Activated CD8-positive, alpha-beta memory T cell treated with anti-CD3 and anti-CD28 coated beads for 4 hours (primary cell): Measurements from ENCODE around the gene JAKMIP1.

Experiments used
- DNase-seq, 2 donors: peaks; one replicate each; pipeline ENCODE4 v3.0.0-alpha.2; 2020; ENCODE audit warnings: low read depth in 2 of 2

The JAKMIP1 gene

DNA sequence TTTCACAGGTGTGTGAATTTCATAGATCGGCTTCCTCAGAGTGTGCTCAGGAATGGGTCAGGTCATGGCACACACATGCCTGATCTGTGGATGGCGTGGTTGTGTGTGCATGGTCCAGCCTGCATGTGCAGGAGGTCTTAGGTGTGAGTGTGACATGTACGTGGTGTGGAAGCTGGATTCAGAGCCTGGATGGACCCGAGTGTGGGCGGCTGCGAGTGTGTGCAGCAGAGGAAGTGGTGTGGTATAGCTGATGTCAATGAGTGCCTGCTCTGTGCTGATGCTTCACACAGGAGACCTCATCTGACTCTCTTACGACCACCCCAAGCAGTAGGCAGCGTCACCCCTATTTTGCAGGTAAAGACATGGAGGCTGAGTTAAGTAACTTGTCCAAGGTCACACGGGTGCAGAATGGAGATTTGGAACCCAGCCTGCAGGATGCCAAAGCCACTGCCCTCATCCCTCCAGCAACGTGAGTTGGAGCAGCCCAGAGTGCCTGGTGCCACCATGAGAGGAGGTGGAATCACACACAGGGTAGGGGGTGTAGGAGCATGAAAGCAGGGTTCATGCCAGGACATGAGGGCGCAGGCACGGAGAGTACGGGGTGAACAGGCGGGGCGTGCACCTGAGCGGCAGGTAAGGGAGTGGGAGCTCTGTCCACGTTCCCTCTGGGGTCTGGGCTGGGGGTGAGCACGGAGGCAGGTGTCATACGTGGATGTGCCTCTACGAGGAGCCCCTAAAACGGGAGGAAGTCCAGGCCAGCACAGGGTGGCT is 157.9 kb downstream of the JAKMIP1 start:
- no peak for DNase-seq

DNA sequence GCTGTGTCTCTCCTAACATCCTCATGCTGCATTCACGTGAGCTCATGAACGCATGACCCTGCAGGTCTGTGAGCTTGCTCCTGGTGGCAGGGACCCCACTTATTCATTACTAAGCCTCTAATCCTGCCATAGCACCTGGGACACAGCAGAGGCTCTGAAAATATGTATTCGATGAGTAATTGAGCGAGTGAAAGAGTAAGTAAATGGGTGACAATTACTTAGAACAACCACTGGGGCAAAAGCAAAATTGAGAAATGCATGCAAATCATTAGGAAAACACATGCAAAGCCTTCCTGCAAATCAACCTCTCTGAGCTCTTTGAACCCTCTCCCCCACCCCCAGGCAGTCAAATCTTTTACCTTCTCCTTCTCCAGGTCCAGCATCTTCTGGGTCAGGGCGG is 158.5 kb downstream of the JAKMIP1 start:
- no peak for DNase-seq

DNA sequence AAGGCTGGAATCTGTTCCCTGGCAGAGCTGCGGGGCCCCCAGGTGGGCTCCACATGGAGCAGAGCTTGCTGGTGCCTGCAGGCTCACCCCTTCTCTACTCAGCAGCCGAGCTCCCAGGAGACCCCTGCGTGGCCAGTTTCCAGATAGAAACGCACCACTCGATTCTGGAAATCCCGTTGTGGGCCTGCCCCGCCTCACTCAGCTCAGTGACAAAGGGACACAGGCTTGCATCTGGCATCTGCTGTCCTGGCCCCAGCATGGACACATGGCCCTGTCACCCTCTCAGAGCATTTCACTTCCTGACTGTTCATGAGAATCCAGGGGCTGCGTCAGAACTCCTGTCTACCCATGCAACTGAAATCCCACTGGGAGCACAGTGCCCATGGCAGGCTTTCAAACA is 161.6 kb downstream of the JAKMIP1 start:
- DNase-seq = no peak

DNA sequence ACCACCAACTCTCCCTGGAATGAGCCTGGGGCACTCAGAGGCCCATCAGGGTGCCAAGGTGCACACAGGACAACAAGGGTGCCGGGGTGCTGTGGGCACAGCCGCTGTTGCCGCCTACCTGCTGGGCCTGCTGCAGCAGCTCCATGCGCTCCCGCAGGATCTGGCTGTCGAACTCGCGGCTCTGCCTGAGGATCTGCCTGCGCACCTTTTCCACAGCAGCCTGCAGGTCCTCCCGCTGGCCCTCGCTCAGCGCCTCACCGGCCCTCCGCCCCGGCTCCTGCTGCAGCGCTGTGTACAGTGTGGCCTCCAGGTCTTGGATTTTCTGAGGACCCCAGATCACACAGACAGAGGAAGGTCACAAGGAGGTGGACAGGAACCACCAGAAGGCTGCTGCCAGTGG is 164.6 kb downstream of the JAKMIP1 start:
- DNase-seq = no peak

DNA sequence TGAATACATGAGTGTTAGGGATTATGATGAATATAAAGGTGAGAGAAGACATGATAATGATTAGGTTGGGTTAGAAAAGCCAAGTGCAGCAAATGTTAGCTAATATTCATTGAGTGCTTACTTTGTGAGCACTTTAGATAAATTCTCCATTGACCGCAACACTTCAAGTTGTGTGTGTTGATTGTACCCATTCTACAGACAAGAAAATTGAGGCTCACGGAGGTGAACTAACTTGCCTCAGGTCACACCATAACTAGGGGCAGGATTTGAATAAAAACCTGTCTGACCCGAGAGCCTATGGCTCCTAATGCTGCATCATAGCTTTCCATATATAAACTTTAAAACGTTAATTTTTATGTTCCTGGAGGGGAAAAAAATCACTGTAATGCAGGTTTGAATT is 167.0 kb downstream of the JAKMIP1 start:
- no peak for DNase-seq

DNA sequence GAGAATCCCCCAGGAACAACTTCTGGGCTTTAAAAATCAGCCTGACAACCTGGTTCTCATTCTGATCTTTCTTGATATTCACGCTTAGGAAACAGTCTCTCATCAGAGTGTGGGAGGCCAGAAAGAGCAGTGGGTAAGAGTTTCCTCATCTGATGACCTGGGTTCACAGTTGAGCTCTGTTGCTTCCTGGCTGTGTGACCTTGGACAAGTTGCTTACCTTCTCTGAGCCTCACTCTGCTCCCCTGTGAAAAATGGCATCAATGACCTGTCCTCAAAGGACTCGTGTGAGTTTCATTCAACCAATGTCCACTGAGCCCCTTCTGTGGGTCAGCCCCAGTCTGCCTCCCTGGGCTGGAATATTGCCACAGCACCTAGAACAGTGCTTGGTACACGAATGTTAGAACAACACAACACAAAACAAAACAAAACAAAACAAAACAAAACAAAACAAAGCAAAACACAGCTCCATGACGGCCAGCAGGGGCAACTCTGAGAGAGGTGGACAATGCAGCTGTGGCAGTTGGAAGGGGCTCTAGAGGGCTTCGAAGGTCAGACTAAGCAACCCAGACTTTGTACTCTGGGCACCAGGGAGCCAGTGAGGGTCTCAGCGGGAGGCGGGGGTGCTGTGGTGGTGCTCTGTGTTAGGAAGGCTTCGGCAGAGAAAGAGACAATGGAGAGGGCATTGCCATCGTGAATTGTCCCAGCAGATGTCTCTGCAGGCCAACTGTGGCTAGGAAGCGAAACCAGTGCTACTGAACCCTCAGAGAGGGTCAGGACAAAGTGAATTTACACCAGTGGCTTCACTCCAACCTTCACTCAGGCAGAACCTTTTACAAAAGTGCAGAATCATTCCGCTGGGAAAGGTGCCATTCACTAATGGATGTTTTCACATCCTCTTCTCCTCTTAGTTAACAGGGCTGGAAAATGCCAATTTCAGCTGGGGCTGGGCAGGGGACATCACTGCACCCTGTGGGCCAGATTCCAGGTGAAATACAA is 167.8 kb downstream of the JAKMIP1 start:
- DNase-seq = no peak

DNA sequence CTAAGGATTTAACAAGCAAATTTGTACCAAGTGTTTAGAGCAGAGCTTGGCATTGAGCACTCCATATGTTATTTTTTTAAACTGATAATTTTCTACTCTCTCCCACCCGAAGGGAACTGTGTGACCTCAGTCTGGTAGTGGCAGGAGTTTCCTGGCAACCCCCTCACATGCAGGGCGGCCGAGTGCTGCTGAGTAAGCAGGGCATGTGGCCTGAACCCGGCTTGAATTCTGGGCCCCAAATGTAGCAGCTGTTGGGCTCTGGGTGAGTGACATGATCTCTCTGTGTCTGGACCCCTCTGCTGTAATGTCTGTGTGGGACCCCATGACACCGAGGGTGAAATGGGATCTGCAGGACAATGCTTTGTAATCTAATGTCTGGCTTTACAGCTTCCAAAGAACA is 168.5 kb downstream of the JAKMIP1 start:
- DNase-seq = no peak

DNA sequence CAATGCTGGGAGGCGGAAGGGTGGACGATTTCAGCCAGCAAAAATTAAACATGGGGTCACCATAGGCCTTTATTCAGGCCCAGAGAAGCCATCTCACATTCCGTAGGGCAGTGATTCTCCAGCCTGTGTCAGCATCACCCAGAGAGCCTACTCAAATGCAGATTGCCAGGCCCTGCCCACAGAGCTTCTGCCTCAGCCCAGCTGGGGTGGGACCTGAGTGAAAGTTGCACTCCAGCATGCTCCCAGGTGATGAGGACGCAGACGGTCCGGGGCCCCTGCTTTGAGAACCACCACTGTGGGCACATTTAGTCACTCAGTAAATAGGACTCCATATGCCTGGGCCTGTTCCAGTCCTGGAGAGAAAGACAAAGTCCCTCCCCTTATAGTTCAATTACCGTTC is 169.7 kb downstream of the JAKMIP1 start:
- no peak for DNase-seq

DNA sequence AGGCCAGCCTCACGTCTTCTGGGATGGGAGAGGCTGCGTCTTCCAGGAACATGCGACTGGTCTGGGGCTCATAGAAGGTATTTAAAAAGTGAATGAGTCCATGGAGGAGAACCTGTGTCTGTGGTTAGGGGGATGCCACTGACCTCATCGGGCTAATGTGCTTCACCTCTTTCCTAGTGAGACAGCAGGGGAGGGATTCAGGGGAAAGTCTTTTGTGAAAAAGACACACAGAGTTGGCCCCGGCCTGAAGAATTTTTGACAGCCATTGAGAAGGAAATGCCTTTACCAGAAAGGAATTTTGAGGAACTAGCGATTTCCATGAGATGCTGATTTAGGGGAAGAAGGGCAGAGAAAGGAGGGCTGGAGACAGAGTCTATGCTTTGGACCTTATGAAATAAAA is 171.1 kb downstream of the JAKMIP1 start:
- no peak for DNase-seq

DNA sequence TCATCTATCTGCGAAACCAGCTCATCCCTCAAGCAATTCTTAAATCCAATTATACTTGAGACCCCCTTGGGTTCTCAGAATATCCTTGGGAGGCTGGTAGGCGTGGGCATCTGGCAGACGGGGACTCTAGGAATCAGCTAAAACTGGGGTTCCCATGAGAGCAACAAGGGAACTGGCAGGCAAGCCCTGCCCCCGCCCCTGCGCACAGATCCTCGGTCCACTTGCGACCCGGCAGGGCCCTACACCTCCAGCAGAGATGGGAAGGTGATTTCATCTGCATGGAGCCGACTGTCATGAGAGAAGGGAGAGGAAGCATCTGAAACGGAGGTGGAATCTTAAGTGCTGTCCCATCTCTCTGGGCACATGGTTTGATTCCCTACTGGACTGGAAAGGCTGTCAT is 172.2 kb downstream of the JAKMIP1 start:
- no peak for DNase-seq

DNA sequence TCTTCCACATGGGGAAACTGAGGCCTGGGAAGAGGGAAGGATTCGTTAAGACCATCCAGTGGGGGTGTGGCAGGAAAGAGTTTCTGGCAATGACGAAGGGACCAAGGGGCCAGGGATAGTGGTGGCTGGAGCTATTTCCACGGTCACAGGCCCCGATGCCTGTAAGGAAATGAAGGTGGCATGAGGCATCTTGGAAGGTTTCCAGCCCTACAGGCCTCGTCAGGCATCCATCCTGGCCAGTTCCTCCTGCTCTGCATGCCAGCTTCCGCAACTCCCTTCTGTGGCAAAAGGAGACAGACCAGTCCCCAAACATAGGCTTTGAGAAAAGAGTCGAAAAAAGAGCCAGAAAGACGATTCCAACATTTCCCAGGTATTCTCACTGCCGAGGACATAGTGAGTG is 173.0 kb downstream of the JAKMIP1 start:
- no peak for DNase-seq

DNA sequence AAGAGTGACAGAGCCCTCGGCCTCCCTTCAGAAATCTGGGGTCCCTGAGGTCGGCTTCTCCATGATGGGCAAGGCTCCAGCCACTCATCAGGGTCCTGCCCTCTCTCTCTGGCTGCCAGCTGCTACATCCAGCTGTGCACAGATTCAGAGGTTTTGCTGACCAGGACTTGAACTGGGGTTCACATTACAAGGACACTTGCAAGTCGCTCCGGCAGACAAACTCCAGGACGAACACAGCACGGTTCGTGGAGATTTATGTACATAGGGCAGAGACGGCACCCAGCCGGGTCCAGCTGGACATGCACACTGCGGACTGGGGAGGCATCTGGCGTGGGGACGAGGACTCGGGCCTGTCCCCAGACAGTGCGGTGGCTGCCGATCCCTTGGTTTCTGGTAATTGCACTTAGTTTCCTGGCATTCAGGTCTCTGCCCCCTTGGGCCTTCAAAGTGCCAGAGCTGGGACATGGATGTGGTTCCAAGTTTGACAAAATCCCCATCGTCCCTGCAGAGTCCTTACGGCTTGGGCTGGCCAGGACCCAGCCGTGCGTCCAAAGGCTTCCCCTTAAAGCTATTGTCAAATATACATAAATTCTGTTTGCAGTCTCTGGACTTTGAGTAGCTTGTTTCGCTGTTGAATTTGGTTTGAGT is 175.9 kb downstream of the JAKMIP1 start:
- DNase-seq = no peak

DNA sequence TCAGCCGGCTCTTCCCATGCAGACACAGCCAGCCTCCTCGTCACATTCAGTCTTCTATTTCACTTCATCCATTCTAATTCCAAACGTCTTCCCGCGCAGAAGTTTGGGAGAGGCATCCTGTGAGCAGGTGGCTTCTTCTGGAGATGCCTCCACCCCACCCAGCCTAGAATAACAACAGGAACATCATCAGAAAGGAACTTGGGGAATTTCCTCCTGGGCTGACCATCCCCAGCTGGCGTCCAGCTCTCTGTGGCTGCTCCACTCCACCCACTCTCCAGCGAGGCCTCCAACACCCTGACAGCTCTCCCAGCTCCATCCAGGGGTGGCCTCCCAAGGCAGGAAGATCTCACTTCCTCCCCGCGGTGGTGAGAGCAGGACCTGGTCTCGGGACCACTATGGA is 176.6 kb downstream of the JAKMIP1 start:
- DNase-seq = no peak

DNA sequence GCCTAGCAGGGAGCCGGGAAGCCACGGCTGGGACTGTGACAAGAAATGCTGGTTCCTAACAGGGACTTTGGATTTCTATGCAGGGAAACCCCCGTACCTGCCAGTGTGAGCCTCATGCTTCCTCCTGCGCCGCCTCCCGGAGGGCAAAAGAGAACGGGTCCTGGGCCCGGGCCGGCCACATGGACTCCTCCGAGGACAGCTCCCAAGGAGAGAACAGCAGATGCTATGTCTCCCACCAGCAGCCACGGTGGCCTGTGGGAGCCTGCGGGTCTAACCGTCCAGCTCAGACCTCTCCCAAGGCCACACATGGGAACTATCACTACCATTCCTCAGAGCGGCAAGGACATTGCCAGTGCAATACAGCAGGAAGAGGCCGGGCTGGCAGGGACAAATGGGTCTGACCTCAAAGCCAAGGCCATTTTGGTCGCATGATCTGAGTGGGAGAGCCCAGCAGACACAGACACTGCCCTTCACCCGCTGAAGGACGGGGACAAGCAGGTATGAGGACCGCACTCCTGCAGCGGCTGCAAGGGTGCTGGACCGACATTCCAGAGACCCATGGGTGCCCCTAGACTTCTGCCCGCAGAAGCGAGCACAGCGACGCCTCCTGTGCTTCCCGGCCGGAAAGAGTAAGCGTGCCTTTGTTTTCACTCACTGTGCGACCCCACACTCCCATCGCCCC is 177.6 kb downstream of the JAKMIP1 start:
- DNase-seq = no peak

DNA sequence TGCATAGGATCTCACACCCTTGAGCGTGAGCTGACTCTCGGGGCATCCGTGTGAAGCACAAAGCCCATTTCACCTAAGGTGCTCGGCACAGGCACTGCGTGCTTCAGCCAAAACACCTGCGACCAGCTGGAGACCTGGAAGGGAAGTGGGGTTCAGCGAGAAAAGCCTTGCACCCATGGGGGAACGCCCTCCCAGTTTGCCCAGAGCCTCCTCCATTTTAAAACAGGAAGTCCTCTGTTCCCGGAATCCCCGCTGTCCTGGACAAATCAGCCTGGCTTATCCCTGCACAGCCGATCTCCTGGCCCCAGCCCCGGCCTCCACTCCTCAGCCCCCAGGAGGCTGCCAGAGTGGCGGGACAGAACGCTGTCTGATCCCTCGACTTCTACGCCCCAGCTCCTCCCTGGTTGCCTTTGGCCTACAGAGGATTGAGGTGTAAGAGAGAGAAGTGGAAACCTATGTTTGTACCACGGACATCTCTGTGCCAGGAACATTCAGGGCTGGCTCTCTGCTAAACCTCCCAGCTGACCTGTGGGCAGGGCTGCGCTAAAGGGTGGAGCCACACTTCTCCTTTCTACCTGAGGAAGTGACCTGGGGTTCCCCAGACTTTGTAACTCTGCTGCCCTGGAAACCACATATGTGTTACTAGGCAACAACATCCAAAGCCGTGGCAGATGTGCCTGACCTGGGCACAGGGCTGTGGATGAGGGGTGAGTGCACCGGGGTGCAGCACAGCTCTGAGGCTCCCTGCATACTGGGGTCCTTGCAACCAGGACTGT is 178.3 kb downstream of the JAKMIP1 start:
- no peak for DNase-seq

DNA sequence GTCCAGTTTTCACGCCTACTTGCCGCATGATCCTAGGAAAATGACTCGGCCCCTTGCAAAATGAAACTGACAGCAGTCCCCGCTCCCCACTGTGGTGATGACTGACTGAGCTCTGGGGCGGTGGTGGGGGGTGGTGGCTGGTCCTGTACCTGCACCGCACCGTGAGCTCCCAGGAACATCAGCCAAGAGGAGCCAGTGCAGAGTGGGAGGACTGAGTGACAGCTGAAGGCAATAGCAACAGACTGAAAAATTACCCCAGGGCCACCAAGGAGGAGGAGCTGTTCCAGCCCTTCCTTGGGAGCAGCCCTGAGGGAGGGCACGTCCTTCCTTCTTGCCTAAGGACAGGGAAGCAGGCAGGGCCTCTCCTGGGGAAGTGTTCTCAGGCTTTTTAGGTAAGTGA is 179.7 kb downstream of the JAKMIP1 start:
- DNase-seq = no peak

DNA sequence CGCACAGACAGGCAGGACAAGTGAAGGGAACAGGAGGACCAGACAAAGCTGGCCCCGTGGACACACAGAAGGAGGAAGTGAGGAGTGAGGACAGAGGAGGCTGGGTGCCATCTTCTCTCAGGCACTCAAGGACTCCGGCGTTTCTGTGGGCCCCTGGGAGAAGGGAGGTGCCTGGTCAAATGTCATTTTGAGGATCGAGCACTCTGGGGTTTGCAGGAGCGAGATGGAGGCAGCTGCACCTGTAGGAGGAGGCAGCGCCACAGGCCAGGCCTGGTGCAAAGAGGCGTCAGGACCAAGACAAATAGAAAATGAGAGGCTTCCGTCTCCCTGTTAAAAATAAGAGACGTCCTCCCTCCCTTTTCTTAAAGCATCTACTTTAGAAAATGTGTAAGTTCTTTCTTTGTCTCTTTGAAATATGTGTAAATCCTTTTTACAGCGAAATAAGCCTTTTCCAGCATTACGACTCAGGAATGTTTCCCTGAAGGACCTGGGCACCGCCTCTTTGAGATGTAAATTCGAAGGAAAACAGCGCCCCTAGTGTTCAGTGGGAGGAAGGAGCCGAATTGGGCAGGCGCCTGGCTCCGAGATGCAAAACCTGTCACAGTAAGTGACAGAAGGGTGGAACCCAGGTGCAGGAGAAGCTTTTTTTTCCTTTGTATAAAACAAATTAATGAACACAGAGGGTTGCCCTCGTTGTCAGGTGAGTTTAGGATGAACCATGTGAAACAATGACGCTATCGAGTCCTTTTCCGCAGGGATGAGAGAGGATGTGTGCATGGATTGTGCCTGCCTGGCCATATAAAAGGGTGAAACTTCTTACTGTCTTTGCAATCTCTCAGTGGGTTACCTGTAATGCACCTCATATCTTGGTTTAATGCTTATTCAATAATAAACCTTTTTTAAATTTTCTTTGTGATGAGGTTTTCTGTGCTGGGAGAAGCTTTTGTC is 180.8 kb downstream of the JAKMIP1 start:
- DNase-seq = no peak

DNA sequence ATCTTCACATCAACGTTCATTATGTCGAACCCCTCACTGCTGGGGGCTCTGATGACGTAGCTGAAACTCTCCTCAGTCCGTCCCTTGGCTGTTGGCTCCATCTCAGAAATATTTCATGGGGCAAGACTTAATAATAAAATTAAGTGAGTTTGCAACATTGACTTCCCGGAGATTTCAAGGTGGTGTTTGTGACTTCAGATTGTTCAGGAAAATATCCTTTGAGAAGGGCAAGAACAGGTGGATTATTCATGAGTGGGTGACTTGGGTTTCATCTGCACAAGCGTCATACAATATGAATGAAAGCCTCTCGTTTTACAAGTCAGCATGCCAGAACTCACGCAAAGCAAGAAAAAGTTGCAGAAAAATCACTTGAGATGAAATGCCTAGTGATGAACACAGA is 182.0 kb downstream of the JAKMIP1 start, which contains the start of gene C4orf50:
Gene C4orf50 (minus strand): TSS at position 101 of the 400 bp plus-strand sequence.
- DNase-seq = no peak

DNA sequence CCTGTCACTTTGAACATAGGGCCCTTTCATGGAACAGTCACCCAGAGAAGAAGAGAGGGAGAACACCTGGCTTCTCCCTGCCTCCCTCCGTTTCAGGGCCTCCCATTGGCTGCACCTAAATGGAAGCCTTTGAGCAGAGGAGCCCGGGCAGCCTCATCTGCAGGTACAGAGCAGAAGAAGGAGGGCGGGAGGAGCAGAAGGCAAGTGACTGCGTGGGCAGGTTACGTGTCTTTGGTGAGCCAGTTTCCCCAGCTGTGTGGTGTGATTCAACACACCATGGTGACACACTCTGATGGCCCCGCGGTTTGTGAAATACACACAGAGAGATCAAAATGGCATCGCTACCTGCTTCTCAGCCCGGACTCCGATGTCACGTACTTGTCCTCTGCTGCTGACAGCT is 182.5 kb downstream of the JAKMIP1 start:
- DNase-seq = no peak

DNA sequence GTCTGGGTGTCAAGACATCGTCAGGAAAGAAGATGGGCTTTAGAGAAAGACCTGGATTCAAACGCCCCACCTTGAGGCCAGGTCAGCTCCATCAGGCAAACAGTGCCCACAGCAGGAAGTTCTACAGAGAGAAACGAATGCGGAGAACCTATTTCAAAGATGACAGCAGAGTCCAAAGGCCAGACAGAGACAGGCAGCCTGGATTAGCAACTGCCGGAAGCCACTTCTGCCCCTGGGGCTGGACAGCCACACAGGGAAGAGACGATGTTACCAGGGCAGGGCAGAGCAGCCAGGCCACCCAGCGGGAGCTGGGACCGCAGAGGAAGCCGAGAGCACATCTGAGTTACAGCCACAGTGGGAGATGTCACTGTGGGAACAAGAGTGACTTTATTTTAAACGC is 183.3 kb downstream of the JAKMIP1 start:
- no peak for DNase-seq
